ENCODE data around the gene MLC1.

DNA sequence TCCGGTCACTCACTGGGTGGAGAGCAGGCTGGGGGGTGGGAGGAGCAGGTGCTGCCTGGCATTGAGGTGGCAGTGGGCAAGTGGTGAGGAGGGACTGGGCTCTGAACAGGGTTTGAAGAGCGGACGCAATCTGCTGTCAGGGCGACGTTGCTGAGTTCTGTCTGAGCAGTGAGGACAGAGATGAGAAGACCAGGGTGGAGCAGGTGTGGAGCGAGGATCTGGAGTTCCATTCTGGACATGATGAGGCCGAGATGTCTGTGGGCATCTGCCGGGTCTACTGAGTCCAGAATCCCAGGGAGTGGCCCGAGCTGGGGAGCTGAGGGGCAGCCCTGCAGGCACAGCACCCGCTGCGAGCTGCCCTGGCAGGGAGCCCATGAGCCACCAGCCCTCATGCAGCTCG, 2.4 kb upstream of the MLC1 start:
- TF ChIP-seq RARB (CRISPR knock-in tag; IDR thresholded peaks at IDR 0.05) (no peak), ISL1 (CRISPR knock-in tag; IDR thresholded peaks at IDR 0.05) (no peak), PPARA (CRISPR knock-in tag; IDR thresholded peaks at IDR 0.05; ENCODE audit: borderline replicate concordance) (no peak), ZNF565 (CRISPR knock-in tag; conservative IDR thresholded peaks at IDR 0.05; ENCODE audit: low read depth) (no peak)
- TF ChIP-seq, protein P1, sequence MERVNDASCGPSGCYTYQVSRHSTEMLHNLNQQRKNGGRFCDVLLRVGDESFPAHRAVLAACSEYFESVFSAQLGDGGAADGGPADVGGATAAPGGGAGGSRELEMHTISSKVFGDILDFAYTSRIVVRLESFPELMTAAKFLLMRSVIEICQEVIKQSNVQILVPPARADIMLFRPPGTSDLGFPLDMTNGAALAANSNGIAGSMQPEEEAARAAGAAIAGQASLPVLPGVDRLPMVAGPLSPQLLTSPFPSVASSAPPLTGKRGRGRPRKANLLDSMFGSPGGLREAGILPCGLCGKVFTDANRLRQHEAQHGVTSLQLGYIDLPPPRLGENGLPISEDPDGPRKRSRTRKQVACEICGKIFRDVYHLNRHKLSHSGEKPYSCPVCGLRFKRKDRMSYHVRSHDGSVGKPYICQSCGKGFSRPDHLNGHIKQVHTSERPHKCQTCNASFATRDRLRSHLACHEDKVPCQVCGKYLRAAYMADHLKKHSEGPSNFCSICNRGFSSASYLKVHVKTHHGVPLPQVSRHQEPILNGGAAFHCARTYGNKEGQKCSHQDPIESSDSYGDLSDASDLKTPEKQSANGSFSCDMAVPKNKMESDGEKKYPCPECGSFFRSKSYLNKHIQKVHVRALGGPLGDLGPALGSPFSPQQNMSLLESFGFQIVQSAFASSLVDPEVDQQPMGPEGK (CRISPR knock-in tag; IDR thresholded peaks at IDR 0.05; ENCODE audit: borderline replicate concordance): no peak
- TF ChIP-seq, protein P2, sequence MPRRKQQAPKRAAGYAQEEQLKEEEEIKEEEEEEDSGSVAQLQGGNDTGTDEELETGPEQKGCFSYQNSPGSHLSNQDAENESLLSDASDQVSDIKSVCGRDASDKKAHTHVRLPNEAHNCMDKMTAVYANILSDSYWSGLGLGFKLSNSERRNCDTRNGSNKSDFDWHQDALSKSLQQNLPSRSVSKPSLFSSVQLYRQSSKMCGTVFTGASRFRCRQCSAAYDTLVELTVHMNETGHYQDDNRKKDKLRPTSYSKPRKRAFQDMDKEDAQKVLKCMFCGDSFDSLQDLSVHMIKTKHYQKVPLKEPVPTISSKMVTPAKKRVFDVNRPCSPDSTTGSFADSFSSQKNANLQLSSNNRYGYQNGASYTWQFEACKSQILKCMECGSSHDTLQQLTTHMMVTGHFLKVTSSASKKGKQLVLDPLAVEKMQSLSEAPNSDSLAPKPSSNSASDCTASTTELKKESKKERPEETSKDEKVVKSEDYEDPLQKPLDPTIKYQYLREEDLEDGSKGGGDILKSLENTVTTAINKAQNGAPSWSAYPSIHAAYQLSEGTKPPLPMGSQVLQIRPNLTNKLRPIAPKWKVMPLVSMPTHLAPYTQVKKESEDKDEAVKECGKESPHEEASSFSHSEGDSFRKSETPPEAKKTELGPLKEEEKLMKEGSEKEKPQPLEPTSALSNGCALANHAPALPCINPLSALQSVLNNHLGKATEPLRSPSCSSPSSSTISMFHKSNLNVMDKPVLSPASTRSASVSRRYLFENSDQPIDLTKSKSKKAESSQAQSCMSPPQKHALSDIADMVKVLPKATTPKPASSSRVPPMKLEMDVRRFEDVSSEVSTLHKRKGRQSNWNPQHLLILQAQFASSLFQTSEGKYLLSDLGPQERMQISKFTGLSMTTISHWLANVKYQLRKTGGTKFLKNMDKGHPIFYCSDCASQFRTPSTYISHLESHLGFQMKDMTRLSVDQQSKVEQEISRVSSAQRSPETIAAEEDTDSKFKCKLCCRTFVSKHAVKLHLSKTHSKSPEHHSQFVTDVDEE (CRISPR knock-in tag; IDR thresholded peaks at IDR 0.05): no peak

Measured in SK-N-SH treated with all-trans-retinoic acid at 6 μM for 48 hours (cell line).